ENCODE measurements around the gene NIF3L1.
"Not testable (repeated sequence)": the region's sequence is repeated elsewhere in the genome, so short reads cannot be mapped to it uniquely, and the experiment has no call there.

Gene NIF3L1

GRCh38 chr2:200878289-200878880 lies 10.8 kb upstream of the NIF3L1 start:
- 100% methylated on average over 2 of the region's 2 CpGs for WGBS
- H3K27me3 ChIP-seq (ENCODE audit: insufficient read depth, low read length): no peaks in the 10 kb centered on the region
- H3K4me1 ChIP-seq (ENCODE audit: insufficient read depth, low read length): no peaks in the 10 kb centered on the region

GRCh38 chr2:200881715-200882249 lies 7.4 kb upstream of the NIF3L1 start:
- not testable (repeated sequence) for H3K4me1 ChIP-seq (ENCODE audit: insufficient read depth, low read length); H3K27me3 ChIP-seq (ENCODE audit: insufficient read depth, low read length); H3K27ac ChIP-seq (ENCODE audit: low read depth, low read length); H3K4me3 ChIP-seq (ENCODE audit: low read length); H3K9me3 ChIP-seq (ENCODE audit: insufficient read depth, low read depth, low read length); H3K9ac ChIP-seq (ENCODE audit: low read depth, low read length)
- 100% methylated on average over 1 of the region's 2 CpGs for WGBS
- H3K36me3 ChIP-seq (ENCODE audit: insufficient read depth, low read length): peaks cover 86% of the 10 kb centered on the region

More at GRCh38 chr2:200878289-200878880, 10.8 kb upstream of the NIF3L1 start:
- peaks cover 85% of the 10 kb centered on the region for H3K36me3 ChIP-seq (ENCODE audit: insufficient read depth, low read length)
- no peak overlapping the region for H3K27ac ChIP-seq (ENCODE audit: low read depth, low read length)
- H3K4me3 ChIP-seq (ENCODE audit: low read length): no peak overlapping the region
- H3K9ac ChIP-seq (ENCODE audit: low read depth, low read length): no peak overlapping the region
- no peaks in the 10 kb centered on the region for H3K9me3 ChIP-seq (ENCODE audit: insufficient read depth, low read depth, low read length)

- no peaks in the 10 kb centered on the region for H3K27me3 ChIP-seq (ENCODE audit: insufficient read depth, low read length)
- H3K36me3 ChIP-seq (ENCODE audit: insufficient read depth, low read length): peaks cover 93% of the 10 kb centered on the region
These were observed 10.3 kb downstream of the NIF3L1 start for GRCh38 chr2:200899482-200899881.

GRCh38 chr2:200901459-200902072 lies 12.4 kb downstream of the NIF3L1 start:
- Histone ChIP-seq H3K27me3 (ENCODE audit: insufficient read depth, low read length) (no peaks in the 10 kb centered on the region), H3K9ac (ENCODE audit: low read depth, low read length) (no peak overlapping the region), H3K36me3 (ENCODE audit: insufficient read depth, low read length) (peaks cover 85% of the 10 kb centered on the region), H3K4me1 (ENCODE audit: insufficient read depth, low read length) (no peaks in the 10 kb centered on the region), H3K9me3 (ENCODE audit: insufficient read depth, low read depth, low read length) (no peaks in the 10 kb centered on the region), H3K27ac (ENCODE audit: low read depth, low read length) (no peak overlapping the region), H3K4me3 (ENCODE audit: low read length) (no peak overlapping the region)
- 33% methylated on average over 4 of the region's 4 CpGs for WGBS

More at GRCh38 chr2:200899482-200899881, 10.3 kb downstream of the NIF3L1 start:
- H3K9ac ChIP-seq (ENCODE audit: low read depth, low read length): no peak overlapping the region
- no peaks in the 10 kb centered on the region for H3K9me3 ChIP-seq (ENCODE audit: insufficient read depth, low read depth, low read length)
- H3K4me3 ChIP-seq (ENCODE audit: low read length): no peak overlapping the region
- H3K4me1 ChIP-seq (ENCODE audit: insufficient read depth, low read length): no peaks in the 10 kb centered on the region
- no peak overlapping the region for H3K27ac ChIP-seq (ENCODE audit: low read depth, low read length)

- 87% methylated on average over 2 of the region's 2 CpGs for WGBS
These were observed 16.6 kb downstream of the NIF3L1 start for GRCh38 chr2:200905618-200906296.

GRCh38 chr2:200909958-200910357 lies 20.8 kb downstream of the NIF3L1 start:
- H3K27ac ChIP-seq (ENCODE audit: low read depth, low read length): no peak overlapping the region
- H3K9ac ChIP-seq (ENCODE audit: low read depth, low read length): no peak overlapping the region
- H3K4me3 ChIP-seq (ENCODE audit: low read length): no peak overlapping the region
- no peaks in the 10 kb centered on the region for H3K9me3 ChIP-seq (ENCODE audit: insufficient read depth, low read depth, low read length)
- 99% methylated on average over 4 of the region's 4 CpGs for WGBS
- no peaks in the 10 kb centered on the region for H3K4me1 ChIP-seq (ENCODE audit: insufficient read depth, low read length)
- H3K27me3 ChIP-seq (ENCODE audit: insufficient read depth, low read length): no peaks in the 10 kb centered on the region
- peaks cover 80% of the 10 kb centered on the region for H3K36me3 ChIP-seq (ENCODE audit: insufficient read depth, low read length)

More at GRCh38 chr2:200905618-200906296, 16.6 kb downstream of the NIF3L1 start:
- no peak overlapping the region for H3K9ac ChIP-seq (ENCODE audit: low read depth, low read length)
- peaks cover 78% of the 10 kb centered on the region for H3K36me3 ChIP-seq (ENCODE audit: insufficient read depth, low read length)
- no peaks in the 10 kb centered on the region for H3K4me1 ChIP-seq (ENCODE audit: insufficient read depth, low read length)
- H3K27me3 ChIP-seq (ENCODE audit: insufficient read depth, low read length): no peaks in the 10 kb centered on the region
- no peaks in the 10 kb centered on the region for H3K9me3 ChIP-seq (ENCODE audit: insufficient read depth, low read depth, low read length)
- H3K4me3 ChIP-seq (ENCODE audit: low read length): no peak overlapping the region
- H3K27ac ChIP-seq (ENCODE audit: low read depth, low read length): no peak overlapping the region

GRCh38 chr2:200913654-200914053 lies 24.5 kb downstream of the NIF3L1 start:
- Histone ChIP-seq H3K4me3 (ENCODE audit: low read length) (no peak overlapping the region), H3K4me1 (ENCODE audit: insufficient read depth, low read length) (no peaks in the 10 kb centered on the region), H3K9ac (ENCODE audit: low read depth, low read length) (no peak overlapping the region), H3K27me3 (ENCODE audit: insufficient read depth, low read length) (no peaks in the 10 kb centered on the region), H3K9me3 (ENCODE audit: insufficient read depth, low read depth, low read length) (no peaks in the 10 kb centered on the region), H3K36me3 (ENCODE audit: insufficient read depth, low read length) (peaks cover 89% of the 10 kb centered on the region), H3K27ac (ENCODE audit: low read depth, low read length) (no peak overlapping the region)

GRCh38 chr2:200922439-200922838 lies 33.3 kb downstream of the NIF3L1 start:
- no peak overlapping the region for H3K27ac ChIP-seq (ENCODE audit: low read depth, low read length)
- WGBS: 98% methylated on average over 6 of the region's 6 CpGs
- no peaks in the 10 kb centered on the region for H3K4me1 ChIP-seq (ENCODE audit: insufficient read depth, low read length)
- no peaks in the 10 kb centered on the region for H3K27me3 ChIP-seq (ENCODE audit: insufficient read depth, low read length)
- peaks cover 94% of the 10 kb centered on the region for H3K36me3 ChIP-seq (ENCODE audit: insufficient read depth, low read length)
- no peak overlapping the region for H3K4me3 ChIP-seq (ENCODE audit: low read length)
- no peaks in the 10 kb centered on the region for H3K9me3 ChIP-seq (ENCODE audit: insufficient read depth, low read depth, low read length)
- no peak overlapping the region for H3K9ac ChIP-seq (ENCODE audit: low read depth, low read length)

GRCh38 chr2:200929334-200930249 lies 40.4 kb downstream of the NIF3L1 start:
- Histone ChIP-seq H3K4me3 (ENCODE audit: low read length) (no peak overlapping the region), H3K36me3 (ENCODE audit: insufficient read depth, low read length) (peaks cover 82% of the 10 kb centered on the region), H3K9me3 (ENCODE audit: insufficient read depth, low read depth, low read length) (no peaks in the 10 kb centered on the region), H3K9ac (ENCODE audit: low read depth, low read length) (no peak overlapping the region), H3K4me1 (ENCODE audit: insufficient read depth, low read length) (no peaks in the 10 kb centered on the region), H3K27me3 (ENCODE audit: insufficient read depth, low read length) (no peaks in the 10 kb centered on the region), H3K27ac (ENCODE audit: low read depth, low read length) (no peak overlapping the region)
- 96% methylated on average over 2 of the region's 2 CpGs for WGBS

- H3K4me1 ChIP-seq (ENCODE audit: insufficient read depth, low read length): no peaks in the 10 kb centered on the region
- no peak overlapping the region for H3K4me3 ChIP-seq (ENCODE audit: low read length)
- no peak overlapping the region for H3K27ac ChIP-seq (ENCODE audit: low read depth, low read length)
- no peak overlapping the region for H3K9ac ChIP-seq (ENCODE audit: low read depth, low read length)
- H3K36me3 ChIP-seq (ENCODE audit: insufficient read depth, low read length): peaks cover 85% of the 10 kb centered on the region
- H3K27me3 ChIP-seq (ENCODE audit: insufficient read depth, low read length): no peaks in the 10 kb centered on the region
- no peaks in the 10 kb centered on the region for H3K9me3 ChIP-seq (ENCODE audit: insufficient read depth, low read depth, low read length)
- 93% methylated on average over 2 of the region's 3 CpGs for WGBS
These were observed 41.9 kb downstream of the NIF3L1 start for GRCh38 chr2:200930947-200931626.

Measured in HUES64 (cell line).